HEK293 (cell line): ENCODE results near the gene MSRB3.
A peak's percentile ranks its signal among the peaks of the same experiment; 100 is the strongest.

Experiments
- CTCF ChIA-PET: fragments of 350-600 bp; formaldehyde crosslinking; extraction: SDS; loops from one replicate; lab custom pipeline; 2021; ENCODE audit warnings: antibody characterized with exemption; lab: Yijun Ruan, JAX
- POLR2A ChIA-PET: fragments of 300-600 bp; formaldehyde crosslinking; extraction: SDS; loops from one replicate; lab custom pipeline; 2020; ENCODE audit warnings: antibody characterized with exemption, inconsistent platforms; lab: Yijun Ruan, JAX
- H3K27ac ChIP-seq: fragments of 200-500 bp; sonication (Bioruptor generic); 2 replicates; pipeline ENCODE4 v1.5.1; 2014; ENCODE audit warnings: low read depth, low read length, control low read depth, inconsistent platforms; ENCODE audit errors: extremely low read depth
- H3K36me3 ChIP-seq, 2 experiments: fragments of 200-500 bp in 1 of 2; sonication (Bioruptor generic) in 1 of 2; 1 replicate in 1 of 2; 2 replicates in 1 of 2; pipeline ENCODE4 v1.5.1; 2014 to 2017; ENCODE audit warnings: inconsistent platforms in 2 of 2, low read length in 2 of 2; ENCODE audit not compliant: control insufficient read depth in 2 of 2, insufficient read depth in 1 of 2
- H3K4me1 ChIP-seq: fragments of 200-500 bp; sonication (Bioruptor generic); 2 replicates; pipeline ENCODE4 v1.5.1; 2014; ENCODE audit warnings: mild to moderate bottlenecking, low read length, inconsistent platforms; ENCODE audit not compliant: control insufficient read depth, insufficient read depth
- H3K4me3 ChIP-seq: 2 replicates; pipeline ENCODE4 v1.5.1; 2011; ENCODE audit warnings: low read depth, mild to moderate bottlenecking, control low read depth, low read length, moderate library complexity
- H3K9me3 ChIP-seq: fragments of 200-500 bp; sonication (Bioruptor generic); 2 replicates; pipeline ENCODE4 v1.5.1; 2014; ENCODE audit warnings: low read depth, low read length, inconsistent platforms; ENCODE audit not compliant: control insufficient read depth, insufficient read depth
- BCL11A ChIP-seq: fragments of 450-650 bp; formaldehyde crosslinking; IDR thresholded peaks from 2 replicates; pipeline ENCODE4 v1.5.1; 2016; ENCODE audit warnings: low read depth, missing biosample characterization, missing genetic modification characterization
- KLF9 ChIP-seq: fragments of 450-650 bp; formaldehyde crosslinking; IDR thresholded peaks from 2 replicates; pipeline ENCODE4 v1.5.1; 2016; ENCODE audit warnings: missing biosample characterization, missing genetic modification characterization, low read depth
- PRDM10 ChIP-seq: fragments of 450-650 bp; formaldehyde crosslinking; IDR thresholded peaks from 2 replicates; pipeline ENCODE4 v1.5.1; 2016; ENCODE audit warnings: missing biosample characterization, missing genetic modification characterization
- PRDM6 ChIP-seq: fragments of 450-650 bp; formaldehyde crosslinking; IDR thresholded peaks from 2 replicates; pipeline ENCODE4 v1.5.1; 2017; ENCODE audit warnings: missing biosample characterization, missing genetic modification characterization
- SP7 ChIP-seq: fragments of 450-650 bp; formaldehyde crosslinking; IDR thresholded peaks from 2 replicates; pipeline ENCODE4 v1.5.1; 2016; ENCODE audit warnings: missing biosample characterization, missing genetic modification characterization
- ZBTB17 ChIP-seq: fragments of 450-650 bp; formaldehyde crosslinking; IDR thresholded peaks from 2 replicates; pipeline ENCODE4 v1.5.1; 2016; ENCODE audit warnings: missing biosample characterization, missing genetic modification characterization
- ZNF341 ChIP-seq: fragments of 450-650 bp; formaldehyde crosslinking; IDR thresholded peaks from 2 replicates; pipeline ENCODE4; 2016; ENCODE audit warnings: low read depth, missing biosample characterization, missing genetic modification characterization
- ZNF404 ChIP-seq: fragments of 450-650 bp; formaldehyde crosslinking; IDR thresholded peaks from 2 replicates; pipeline ENCODE4 v1.5.1; 2017; ENCODE audit warnings: missing biosample characterization, missing genetic modification characterization
- ZNF488 ChIP-seq: fragments of 450-650 bp; formaldehyde crosslinking; IDR thresholded peaks from 2 replicates; pipeline ENCODE4 v1.5.1; 2016; ENCODE audit warnings: missing biosample characterization, missing genetic modification characterization
- ZNF501 ChIP-seq: fragments of 450-650 bp; formaldehyde crosslinking; IDR thresholded peaks from 2 replicates; pipeline ENCODE4 v1.5.1; 2016; ENCODE audit warnings: missing biosample characterization, missing genetic modification characterization
- ZNF510 ChIP-seq: fragments of 450-650 bp; formaldehyde crosslinking; IDR thresholded peaks from 2 replicates; pipeline ENCODE4 v1.5.1; 2018; ENCODE audit warnings: mild to moderate bottlenecking, missing genetic modification characterization, missing biosample characterization; ENCODE audit not compliant: insufficient replicate concordance
- ZNF521 ChIP-seq: fragments of 450-650 bp; formaldehyde crosslinking; IDR thresholded peaks from 2 replicates; pipeline ENCODE4 v1.5.1; 2017; ENCODE audit warnings: missing biosample characterization, mild to moderate bottlenecking, missing genetic modification characterization
- ZNF629 ChIP-seq: fragments of 450-650 bp; formaldehyde crosslinking; IDR thresholded peaks from 2 replicates; pipeline ENCODE4 v1.5.1; 2017; ENCODE audit warnings: missing biosample characterization, missing genetic modification characterization
- ZNF654 ChIP-seq: fragments of 450-650 bp; formaldehyde crosslinking; IDR thresholded peaks from 2 replicates; pipeline ENCODE4 v1.5.1; 2016; ENCODE audit warnings: low read depth, missing biosample characterization, missing genetic modification characterization
- ZNF664 ChIP-seq: fragments of 450-650 bp; formaldehyde crosslinking; IDR thresholded peaks from 2 replicates; pipeline ENCODE4 v1.5.1; 2016; ENCODE audit warnings: missing biosample characterization, missing genetic modification characterization
- ZNF692 ChIP-seq: fragments of 450-650 bp; formaldehyde crosslinking; IDR thresholded peaks from 2 replicates; pipeline ENCODE4 v1.5.1; 2016; ENCODE audit warnings: missing biosample characterization, missing genetic modification characterization
- ZSCAN4 ChIP-seq: fragments of 450-650 bp; formaldehyde crosslinking; IDR thresholded peaks from 2 replicates; pipeline ENCODE4 v1.5.1; 2017; ENCODE audit warnings: missing biosample characterization, missing genetic modification characterization

MSRB3 gene

GRCh38 chr12:65302891-65303290 is 24.4 kb downstream of the MSRB3 start:
- Histone ChIP-seq H3K27ac (no peak overlapping the region), H3K4me1 (peaks cover 15% of the 10 kb centered on the region)
- POLR2A ChIA-PET: no interaction called here
- TF ChIP-seq ZBTB17: no peak
- TF ChIP-seq, all 188 proteins: peak for 0
- CTCF ChIA-PET: interaction anchor here (0.6 to 3.4 kb wide), 2 partner anchors 10 to 1182 kb away, joined by 3 to 28 read pairs; no protein-coding TSS in a partner anchor
- no peaks in the 10 kb centered on the region; a peak in 1 of 3 replicates for H3K36me3 ChIP-seq
- no peak overlapping the region for H3K4me3 ChIP-seq
- H3K9me3 ChIP-seq: no peaks in the 10 kb centered on the region

- Histone ChIP-seq H3K4me3 (no peak overlapping the region), H3K36me3 (peaks cover 0 to 5% of the 10 kb centered on the region in 2 experiments; a peak in 1 of 3 replicates), H3K27ac (no peak overlapping the region), H3K4me1 (peaks cover 7% of the 10 kb centered on the region), H3K9me3 (no peaks in the 10 kb centered on the region)
- CTCF ChIA-PET: interaction anchor here (0.9 to 1.7 kb wide), 11 partner anchors 11 to 825 kb away, joined by 3 to 10 read pairs (median 4); partner anchors contain the start of gene LLPH
- TF ChIP-seq KLF9 (tag by site-specific recombination) (no peak), PRDM6 (tag by site-specific recombination) (peak; percentile 40; the same call in 1 of the 2 replicates), ZNF341 (no peak), ZNF488 (tag by site-specific recombination) (no peak), ZNF664 (peak; percentile 52; the same call in 1 of the 2 replicates), ZNF404 (tag by site-specific recombination) (no peak), ZNF692 (no peak)
- POLR2A ChIA-PET: no interaction called here
These were observed 27.0 kb downstream of the MSRB3 start for GRCh38 chr12:65305346-65305950.

- Histone ChIP-seq H3K36me3 (peaks cover 0 to 5% of the 10 kb centered on the region in 2 experiments; a peak in 1 of 3 replicates), H3K27ac (no peak overlapping the region), H3K9me3 (no peaks in the 10 kb centered on the region), H3K4me1 (0 out of 2 replicates have a peak, but pooled peaks cover 3% of the 10 kb centered on the region), H3K4me3 (no peak overlapping the region)
- ChIA-PET POLR2A (no interaction called here), CTCF (interaction anchor here (0.6 to 1.7 kb wide), 21 partner anchors 10 to 824 kb away, joined by 3 to 10 read pairs (median 4); partner anchors contain the start of gene LLPH)
- TF ChIP-seq PRDM6 (tag by site-specific recombination) (peak; percentile 78), BCL11A (tag by site-specific recombination) (no peak), ZNF521 (tag by site-specific recombination) (no peak), ZNF654 (tag by site-specific recombination) (peak; percentile 91), ZNF510 (peak; percentile 98), ZNF501 (tag by site-specific recombination) (peak; percentile 51; the same call in 1 of the 2 replicates), ZNF629 (tag by site-specific recombination) (peak; percentile 77), SP7 (peak; percentile 63; the same call in 1 of the 2 replicates), ZBTB17 (peak; percentile 54), PRDM10 (tag by site-specific recombination) (peak; percentile 47), ZSCAN4 (tag by site-specific recombination) (peak; percentile 75)
These were observed 28.1 kb downstream of the MSRB3 start for GRCh38 chr12:65306366-65307168.
